Measurements from ENCODE around the gene GJA9.

GJA9 gene

GRCh38 chr1:38834937-38835827, 46.2 kb downstream of the GJA9 start:
- peak; percentile 52 for DNase-seq (ENCODE audit: insufficient read length, low spot score)
- FAIRE-seq: peak; percentile 97
- TF ChIP-seq SPI1 (IDR thresholded peaks at IDR 0.05; ENCODE audit: low read depth, low read length) (no peak), PAX5 (IDR thresholded peaks at IDR 0.05; ENCODE audit: insufficient read depth, low read length, severe bottlenecking) (no peak), POLR2AphosphoS5 (IDR thresholded peaks at IDR 0.05; ENCODE audit: low read depth, low read length) (no peak), POU2F2 (IDR thresholded peaks at IDR 0.05; ENCODE audit: low read depth, low read length) (no peak), TAF1 (IDR thresholded peaks at IDR 0.05; ENCODE audit: low read depth, low read length) (no peak)

DNA sequence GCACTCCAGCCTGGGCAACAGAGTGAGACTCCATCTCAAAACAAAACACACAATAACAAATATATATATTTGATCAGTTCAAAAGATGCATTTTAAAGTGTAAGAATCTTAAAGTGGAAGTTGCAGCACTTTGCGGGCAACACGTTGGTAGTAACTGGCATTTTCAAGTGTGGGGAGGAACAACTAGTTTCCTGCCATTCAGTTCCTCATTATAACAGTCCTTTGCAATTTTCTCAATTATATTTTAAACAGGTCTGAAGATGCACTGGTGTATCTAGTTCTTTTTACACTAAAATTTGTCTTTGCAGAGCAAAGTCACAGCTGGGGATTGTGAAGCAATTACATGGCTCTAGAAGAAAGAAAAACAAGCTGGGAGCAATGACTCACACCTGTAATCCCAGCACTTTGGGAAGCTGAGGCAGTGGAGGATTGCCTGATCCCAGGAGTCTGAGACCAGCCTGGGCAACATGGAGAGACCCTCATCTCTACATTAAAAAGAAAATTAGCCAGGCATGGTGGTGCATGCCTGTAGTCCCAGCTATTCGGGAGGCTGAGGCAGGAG, 47.1 kb downstream of the GJA9 start:
- DNase-seq (ENCODE audit: insufficient read length, low spot score) (no peak), FAIRE-seq (no peak)
- TF ChIP-seq SPI1 (IDR thresholded peaks at IDR 0.05; ENCODE audit: low read depth, low read length): no peak
- no peak for TF ChIP-seq TAF1 (IDR thresholded peaks at IDR 0.05; ENCODE audit: low read depth, low read length)
- TF ChIP-seq PAX5 (IDR thresholded peaks at IDR 0.05; ENCODE audit: insufficient read depth, low read length, severe bottlenecking): no peak
- TF ChIP-seq POLR2A (IDR thresholded peaks at IDR 0.05; ENCODE audit: low read depth, low read length): no peak
- no peak for TF ChIP-seq POU2F2 (IDR thresholded peaks at IDR 0.05; ENCODE audit: low read depth, low read length)
- TF ChIP-seq POLR2AphosphoS5 (IDR thresholded peaks at IDR 0.05; ENCODE audit: low read depth, low read length): no peak

DNA sequence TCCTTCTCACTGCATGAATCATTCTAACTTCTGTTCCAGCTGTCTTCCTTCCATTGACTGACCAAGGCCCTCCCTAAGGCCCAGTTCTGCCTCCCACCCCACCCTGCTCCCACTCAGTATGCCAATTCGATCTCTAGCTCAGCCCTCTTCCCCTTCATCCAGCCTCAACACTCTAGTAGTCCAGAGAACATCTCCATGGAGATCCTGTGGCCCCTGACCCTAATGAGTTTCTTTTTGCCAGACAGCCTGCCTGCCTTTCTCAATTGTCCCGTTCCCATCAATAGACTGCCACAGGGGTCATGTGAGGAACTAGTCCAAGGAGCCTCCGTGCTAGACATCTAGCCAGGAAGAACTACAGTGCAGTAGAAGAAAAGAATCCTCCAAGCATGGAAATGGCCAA, 48.2 kb downstream of the GJA9 start:
- TF ChIP-seq PAX5 (IDR thresholded peaks at IDR 0.05; ENCODE audit: insufficient read depth, low read length, severe bottlenecking) (no peak), POLR2AphosphoS5 (IDR thresholded peaks at IDR 0.05; ENCODE audit: low read depth, low read length) (no peak), POU2F2 (IDR thresholded peaks at IDR 0.05; ENCODE audit: low read depth, low read length) (no peak), TAF1 (IDR thresholded peaks at IDR 0.05; ENCODE audit: low read depth, low read length) (no peak), POLR2A (IDR thresholded peaks at IDR 0.05; ENCODE audit: low read depth, low read length) (no peak), SPI1 (IDR thresholded peaks at IDR 0.05; ENCODE audit: low read depth, low read length) (no peak)
- FAIRE-seq (no peak), DNase-seq (ENCODE audit: insufficient read length, low spot score) (no peak)

DNA sequence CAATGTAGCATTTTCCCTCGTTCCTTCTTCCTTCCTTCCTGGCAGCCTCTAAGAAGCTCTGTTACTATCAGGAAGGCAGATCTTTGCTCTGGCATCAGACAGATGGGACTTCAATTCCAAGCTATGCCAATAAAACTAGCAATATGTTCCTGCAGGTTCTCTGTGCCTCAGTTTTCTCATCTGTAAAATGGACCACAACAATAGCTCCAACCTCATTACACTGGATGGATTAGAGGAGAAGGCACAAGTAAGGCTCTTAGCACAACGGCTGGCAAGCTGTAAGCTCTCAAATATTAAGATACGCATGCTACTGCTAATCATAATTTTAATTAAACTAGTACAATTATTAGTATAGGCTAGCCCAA, 49.0 kb downstream of the GJA9 start:
- TF ChIP-seq POU2F2 (IDR thresholded peaks at IDR 0.05; ENCODE audit: low read depth, low read length) (no peak), TAF1 (IDR thresholded peaks at IDR 0.05; ENCODE audit: low read depth, low read length) (no peak), POLR2A (IDR thresholded peaks at IDR 0.05; ENCODE audit: low read depth, low read length) (no peak), PAX5 (IDR thresholded peaks at IDR 0.05; ENCODE audit: insufficient read depth, low read length, severe bottlenecking) (no peak), SPI1 (IDR thresholded peaks at IDR 0.05; ENCODE audit: low read depth, low read length) (no peak), POLR2AphosphoS5 (IDR thresholded peaks at IDR 0.05; ENCODE audit: low read depth, low read length) (no peak)
- no peak for FAIRE-seq
- no peak for DNase-seq (ENCODE audit: insufficient read length, low spot score)

DNA sequence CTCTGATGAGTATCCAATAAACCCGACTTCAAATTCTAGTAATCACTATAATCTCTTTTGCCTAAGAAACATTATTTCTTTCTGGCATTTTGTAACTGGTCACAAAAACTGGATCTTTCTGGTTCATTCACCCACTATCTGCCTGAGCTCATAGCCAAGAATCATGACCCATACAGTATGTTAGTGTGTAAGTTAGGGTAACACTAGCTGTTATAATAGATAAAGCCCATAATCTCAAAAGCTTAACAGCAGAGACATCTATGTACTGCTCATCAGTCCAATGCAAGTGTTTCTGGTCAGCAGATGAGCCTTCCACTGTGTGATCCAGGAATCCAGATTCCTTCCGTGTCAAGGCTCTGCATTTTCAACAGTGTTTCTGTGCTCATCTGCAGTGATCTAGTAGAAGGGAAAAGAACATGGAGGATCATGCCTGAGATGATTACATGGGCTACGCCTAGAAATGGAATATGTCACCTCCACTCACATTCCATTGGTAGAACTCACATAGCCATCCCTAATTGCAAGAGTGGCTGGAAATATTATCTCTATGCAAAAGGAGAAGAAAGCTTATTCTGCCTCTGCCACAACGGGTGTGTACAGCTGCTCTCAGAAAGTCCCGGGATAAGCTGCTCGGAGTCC, 49.5 kb downstream of the GJA9 start:
- TF ChIP-seq POLR2A (IDR thresholded peaks at IDR 0.05; ENCODE audit: low read depth, low read length): no peak
- TF ChIP-seq POU2F2 (IDR thresholded peaks at IDR 0.05; ENCODE audit: low read depth, low read length): no peak
- no peak for TF ChIP-seq POLR2AphosphoS5 (IDR thresholded peaks at IDR 0.05; ENCODE audit: low read depth, low read length)
- TF ChIP-seq SPI1 (IDR thresholded peaks at IDR 0.05; ENCODE audit: low read depth, low read length): no peak
- no peak for TF ChIP-seq PAX5 (IDR thresholded peaks at IDR 0.05; ENCODE audit: insufficient read depth, low read length, severe bottlenecking)
- no peak for TF ChIP-seq TAF1 (IDR thresholded peaks at IDR 0.05; ENCODE audit: low read depth, low read length)
- FAIRE-seq (no peak), DNase-seq (ENCODE audit: insufficient read length, low spot score) (no peak)

- TF ChIP-seq POLR2A (IDR thresholded peaks at IDR 0.05; ENCODE audit: low read depth, low read length) (no peak), TAF1 (IDR thresholded peaks at IDR 0.05; ENCODE audit: low read depth, low read length) (no peak), POU2F2 (IDR thresholded peaks at IDR 0.05; ENCODE audit: low read depth, low read length) (no peak), POLR2AphosphoS5 (IDR thresholded peaks at IDR 0.05; ENCODE audit: low read depth, low read length) (no peak), PAX5 (IDR thresholded peaks at IDR 0.05; ENCODE audit: insufficient read depth, low read length, severe bottlenecking) (no peak), SPI1 (IDR thresholded peaks at IDR 0.05; ENCODE audit: low read depth, low read length) (no peak)
- DNase-seq (ENCODE audit: insufficient read length, low spot score): no peak
- FAIRE-seq: no peak
Observed at GRCh38 chr1:38829368-38829767, 52.0 kb downstream of the GJA9 start.

GRCh38 chr1:38827318-38827717, 54.1 kb downstream of the GJA9 start:
- no peak for TF ChIP-seq POLR2AphosphoS5 (IDR thresholded peaks at IDR 0.05; ENCODE audit: low read depth, low read length)
- no peak for TF ChIP-seq SPI1 (IDR thresholded peaks at IDR 0.05; ENCODE audit: low read depth, low read length)
- TF ChIP-seq PAX5 (IDR thresholded peaks at IDR 0.05; ENCODE audit: insufficient read depth, low read length, severe bottlenecking): no peak
- TF ChIP-seq POU2F2 (IDR thresholded peaks at IDR 0.05; ENCODE audit: low read depth, low read length): no peak
- no peak for TF ChIP-seq POLR2A (IDR thresholded peaks at IDR 0.05; ENCODE audit: low read depth, low read length)
- no peak for TF ChIP-seq TAF1 (IDR thresholded peaks at IDR 0.05; ENCODE audit: low read depth, low read length)
- DNase-seq (ENCODE audit: insufficient read length, low spot score): no peak
- no peak for FAIRE-seq

GRCh38 chr1:38826886-38827285, 54.5 kb downstream of the GJA9 start:
- DNase-seq (ENCODE audit: insufficient read length, low spot score) (no peak), FAIRE-seq (no peak)
- no peak for TF ChIP-seq POLR2AphosphoS5 (IDR thresholded peaks at IDR 0.05; ENCODE audit: low read depth, low read length)
- TF ChIP-seq TAF1 (IDR thresholded peaks at IDR 0.05; ENCODE audit: low read depth, low read length): no peak
- TF ChIP-seq POLR2A (IDR thresholded peaks at IDR 0.05; ENCODE audit: low read depth, low read length): no peak
- TF ChIP-seq SPI1 (IDR thresholded peaks at IDR 0.05; ENCODE audit: low read depth, low read length): no peak
- TF ChIP-seq POU2F2 (IDR thresholded peaks at IDR 0.05; ENCODE audit: low read depth, low read length): no peak

GRCh38 chr1:38826262-38826661, 55.1 kb downstream of the GJA9 start:
- TF ChIP-seq TAF1 (IDR thresholded peaks at IDR 0.05; ENCODE audit: low read depth, low read length) (no peak), POLR2AphosphoS5 (IDR thresholded peaks at IDR 0.05; ENCODE audit: low read depth, low read length) (no peak), PAX5 (IDR thresholded peaks at IDR 0.05; ENCODE audit: insufficient read depth, low read length, severe bottlenecking) (no peak)
- FAIRE-seq (no peak), DNase-seq (ENCODE audit: insufficient read length, low spot score) (no peak)

Data from GM12891 (cell line).